GM04504 (cell line): ENCODE measurements around the gene HIP1.
"Not testable (repeated sequence)": the region's sequence is repeated elsewhere in the genome, so short reads cannot be mapped to it uniquely, and the experiment has no call there.

Source experiments
- DNase-seq: peaks from one replicate; pipeline ENCODE4 v3.0.0-alpha.2; 2012; ENCODE audit warnings: low read depth

The HIP1 gene

GRCh38 chr7:75686551-75686950, 52.2 kb downstream of the HIP1 start:
- no peak for DNase-seq

GRCh38 chr7:75682052-75682451, 56.7 kb downstream of the HIP1 start:
- DNase-seq = not testable (repeated sequence)

GRCh38 chr7:75679060-75679459, 59.7 kb downstream of the HIP1 start:
- no peak for DNase-seq

GRCh38 chr7:75669579-75669978, 69.2 kb downstream of the HIP1 start:
- no peak for DNase-seq

- DNase-seq = no peak
These were observed 70.8 kb downstream of the HIP1 start for GRCh38 chr7:75667938-75668337.

GRCh38 chr7:75663302-75663907, 75.3 kb downstream of the HIP1 start:
- no peak for DNase-seq

- DNase-seq = no peak
These were observed 76.0 kb downstream of the HIP1 start for GRCh38 chr7:75662579-75663301.

GRCh38 chr7:75660566-75661215, 78.0 kb downstream of the HIP1 start:
- DNase-seq = no peak

GRCh38 chr7:75658802-75659201, 79.9 kb downstream of the HIP1 start:
- DNase-seq = no peak

- DNase-seq = no peak
These were observed 80.4 kb downstream of the HIP1 start for GRCh38 chr7:75658369-75658768.

GRCh38 chr7:75657866-75658265, 80.9 kb downstream of the HIP1 start:
- DNase-seq = no peak

- no peak for DNase-seq
These were observed 82.0 kb downstream of the HIP1 start for GRCh38 chr7:75656740-75657139.

- DNase-seq = no peak
These were observed 83.2 kb downstream of the HIP1 start for GRCh38 chr7:75655536-75655935.

GRCh38 chr7:75654855-75655254, 83.9 kb downstream of the HIP1 start:
- DNase-seq = no peak

- no peak for DNase-seq
These were observed 85.1 kb downstream of the HIP1 start for GRCh38 chr7:75653651-75654050.

GRCh38 chr7:75652788-75653187, 86.0 kb downstream of the HIP1 start:
- no peak for DNase-seq

- DNase-seq = no peak
These were observed 88.1 kb downstream of the HIP1 start for GRCh38 chr7:75650681-75651080.

- no peak for DNase-seq
These were observed 88.7 kb downstream of the HIP1 start for GRCh38 chr7:75650062-75650461.

GRCh38 chr7:75649462-75649861, 89.3 kb downstream of the HIP1 start:
- no peak for DNase-seq

GRCh38 chr7:75647709-75648438, 90.9 kb downstream of the HIP1 start:
- no peak for DNase-seq

GRCh38 chr7:75646571-75647102, 92.1 kb downstream of the HIP1 start:
- no peak for DNase-seq

GRCh38 chr7:75645570-75645969, 93.2 kb downstream of the HIP1 start:
- no peak for DNase-seq
